NCI-H446 (cell line): Measurements from ENCODE around the gene FOXP1.

Experiments
- DNase-seq, 2 experiments: peaks; one replicate each; lab custom pipeline; 2025; lab: John Stamatoyannopoulos, UW

The FOXP1 gene

GRCh38 chr3:71563827-71564226 lies 19.7 kb downstream of the FOXP1 start:
- DNase-seq: no peak

GRCh38 chr3:71562938-71563337 lies 20.6 kb downstream of the FOXP1 start:
- DNase-seq: no peak

GRCh38 chr3:71560665-71561064 lies 22.9 kb downstream of the FOXP1 start:
- no peak for DNase-seq

- DNase-seq: no peak
These were observed 23.9 kb downstream of the FOXP1 start for GRCh38 chr3:71559578-71560162.

- DNase-seq: no peak
These were observed 24.5 kb downstream of the FOXP1 start for GRCh38 chr3:71559021-71559420.

- no peak for DNase-seq
These were observed 28.9 kb downstream of the FOXP1 start for GRCh38 chr3:71554649-71555048.

- no peak for DNase-seq
These were observed 32.1 kb downstream of the FOXP1 start for GRCh38 chr3:71551311-71551919.

- DNase-seq: no peak
These were observed 33.6 kb downstream of the FOXP1 start for GRCh38 chr3:71549951-71550350.

GRCh38 chr3:71548705-71549384 lies 34.7 kb downstream of the FOXP1 start:
- DNase-seq: no peak

- no peak for DNase-seq
These were observed 36.0 kb downstream of the FOXP1 start for GRCh38 chr3:71547249-71548198.

GRCh38 chr3:71546821-71547220 lies 36.7 kb downstream of the FOXP1 start:
- no peak for DNase-seq

GRCh38 chr3:71545330-71545729 lies 38.2 kb downstream of the FOXP1 start:
- DNase-seq: no peak

GRCh38 chr3:71543371-71544016 lies 40.0 kb downstream of the FOXP1 start:
- no peak for DNase-seq

GRCh38 chr3:71542521-71543370 lies 40.8 kb downstream of the FOXP1 start:
- DNase-seq: no peak

- DNase-seq: no peak
These were observed 42.2 kb downstream of the FOXP1 start for GRCh38 chr3:71541313-71541712.

- DNase-seq: no peak
These were observed 46.3 kb downstream of the FOXP1 start for GRCh38 chr3:71537211-71537611.

GRCh38 chr3:71536376-71536965 lies 47.1 kb downstream of the FOXP1 start:
- no peak for DNase-seq

- no peak for DNase-seq
These were observed 49.9 kb downstream of the FOXP1 start for GRCh38 chr3:71533588-71533987.

- DNase-seq: no peak
These were observed 50.7 kb downstream of the FOXP1 start for GRCh38 chr3:71532639-71533395.
